SK-N-MC (cell line): Measurements from ENCODE around the gene NOSTRIN.

Experiments
- EZH2 ChIP-seq: fragments of 200-600 bp; sonication (generic); IDR thresholded peaks from one replicate; pipeline ENCODE4 v1.6.1; 2017; ENCODE audit warnings: antibody characterized with exemption
- POLR2AphosphoS5 ChIP-seq: IDR thresholded peaks from 2 replicates; pipeline ENCODE4 v1.6.1; 2012; ENCODE audit warnings: mild to moderate bottlenecking, low read depth, low read length, borderline replicate concordance

DNA sequence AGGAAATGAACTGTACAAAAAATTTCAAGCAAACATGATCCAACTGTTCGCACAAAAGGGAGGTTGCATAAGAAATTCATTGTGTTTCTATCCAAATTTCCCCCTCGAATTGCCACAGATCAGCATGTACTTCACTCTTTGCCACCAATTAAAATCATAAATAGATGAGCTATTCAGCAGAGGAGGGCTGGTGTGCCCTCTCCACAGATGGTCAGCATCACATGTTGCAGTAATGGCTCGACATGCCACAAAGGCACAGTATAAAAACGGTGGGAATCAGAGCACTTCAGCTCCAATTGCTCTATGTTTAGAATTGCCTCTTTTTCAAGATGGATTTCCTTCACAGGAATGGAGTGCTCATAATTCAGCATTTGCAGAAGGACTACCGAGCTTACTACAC lies 98.6 kb downstream of the NOSTRIN start, which contains the start of gene G6PC2:
- TF ChIP-seq POLR2AphosphoS5, result no peak
- TF ChIP-seq EZH2, result no peak
